Measurements from ENCODE around the gene CASP6.
"Not testable (repeated sequence)": the region's sequence is repeated elsewhere in the genome, so short reads cannot be mapped to it uniquely, and the experiment has no call there.

The CASP6 gene

DNA sequence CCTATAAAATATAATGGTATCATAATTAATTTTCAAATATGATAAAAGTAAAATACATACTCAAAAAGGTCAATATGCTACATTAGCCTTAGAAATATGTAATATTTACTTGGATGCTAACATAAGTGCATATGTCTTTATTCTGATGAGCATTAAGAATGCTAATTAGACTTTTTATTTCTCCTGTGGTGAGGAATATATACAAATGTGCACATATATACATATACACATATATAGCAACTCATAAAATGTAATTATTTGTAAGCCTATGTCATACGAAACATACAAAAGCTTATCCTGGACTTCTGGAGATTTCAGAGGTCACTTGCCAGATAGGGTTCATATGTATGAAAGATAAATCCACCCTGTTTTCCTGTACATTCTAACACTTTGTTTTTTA lies 15.5 kb upstream of the CASP6 start:
- no peak for DNase-seq

DNA sequence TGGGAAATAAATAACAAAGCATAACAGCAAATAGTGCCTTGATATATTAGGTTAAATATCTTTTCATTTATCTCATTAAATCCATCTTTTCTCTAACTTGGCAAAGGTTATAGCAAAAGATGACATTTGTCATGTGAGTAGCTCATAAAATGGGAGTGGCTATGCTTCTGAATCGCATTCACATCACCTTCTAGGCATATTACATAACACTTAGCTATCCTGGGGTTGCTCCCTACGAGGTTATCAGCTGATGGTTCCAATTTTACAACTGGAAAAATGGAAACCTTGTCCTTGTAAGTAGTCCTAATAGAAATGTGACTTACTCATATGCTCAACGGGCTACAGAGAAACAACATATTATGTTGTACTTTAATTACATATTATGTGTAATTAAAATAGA lies 10.3 kb upstream of the CASP6 start:
- DNase-seq = no peak

DNA sequence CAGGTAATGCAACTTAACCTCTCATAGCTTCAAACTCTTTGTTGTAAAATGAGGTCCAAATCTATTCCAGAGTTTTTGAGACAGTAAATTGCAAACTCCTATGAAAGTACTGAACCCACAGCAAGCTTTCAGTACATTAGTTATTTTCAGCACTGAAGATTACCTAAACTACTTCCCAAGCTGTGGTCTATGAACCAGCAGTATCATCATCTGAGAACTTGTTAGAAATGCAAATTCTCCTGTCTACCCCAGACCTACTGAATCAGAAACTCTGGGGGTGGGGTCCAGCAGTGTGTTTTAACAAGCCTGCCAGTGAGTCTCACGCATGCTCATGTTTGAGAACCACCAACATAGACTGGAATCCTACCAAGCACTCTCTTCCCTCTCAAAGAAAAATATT lies 5.7 kb upstream of the CASP6 start:
- DNase-seq = no peak

DNA sequence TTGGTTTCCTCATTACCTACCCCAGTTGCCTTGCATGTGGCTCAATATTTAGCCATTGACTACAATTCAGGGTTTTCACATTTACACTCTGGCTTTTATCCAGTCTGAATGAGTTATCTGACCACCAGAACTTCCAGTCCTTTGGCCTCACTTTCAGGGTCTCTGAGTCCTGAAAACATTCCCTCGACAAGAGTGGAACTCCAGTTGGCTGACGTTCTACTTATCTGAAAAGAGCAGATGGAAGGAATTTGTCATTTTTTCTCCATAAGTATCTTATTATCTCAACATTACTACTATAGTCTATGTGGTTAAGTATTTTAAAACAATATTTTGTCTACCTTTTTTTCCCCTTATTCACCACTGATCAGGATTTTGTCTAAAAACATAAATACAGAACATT lies 5.2 kb upstream of the CASP6 start:
- no peak for DNase-seq

DNA sequence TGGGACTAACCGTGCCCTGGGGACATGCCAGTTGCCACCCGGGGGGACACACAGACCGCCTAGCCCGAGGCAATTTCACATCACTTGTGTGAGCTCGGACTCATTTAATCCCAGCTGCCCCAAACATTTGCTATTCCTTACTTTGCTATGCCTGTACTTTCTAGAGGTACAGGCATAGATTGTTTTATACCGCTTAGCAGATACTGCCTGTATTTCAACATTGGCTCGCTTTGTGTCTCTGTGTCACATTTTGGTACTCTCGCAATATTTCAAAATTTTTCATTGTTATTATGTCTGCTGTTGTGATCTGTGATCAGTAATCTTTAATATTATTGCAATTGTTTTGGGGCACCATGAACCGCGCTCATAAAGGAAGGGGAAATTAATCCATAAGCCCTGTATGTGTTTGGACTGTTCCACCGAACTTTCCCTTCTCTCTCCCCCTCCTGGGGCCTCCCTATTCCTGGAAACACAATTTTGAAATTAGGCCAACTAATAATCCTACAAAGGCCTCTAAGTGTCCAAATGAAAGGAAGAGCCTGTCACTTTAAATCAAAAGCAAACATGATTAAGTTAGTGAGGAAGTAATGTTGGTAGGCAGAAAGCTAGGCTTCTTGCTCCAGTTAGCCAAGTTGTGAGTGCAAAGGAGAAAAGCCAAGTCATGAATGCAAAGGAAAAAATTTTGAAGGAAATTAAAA lies 568 bp upstream of the CASP6 start:
- no peak for DNase-seq

DNA sequence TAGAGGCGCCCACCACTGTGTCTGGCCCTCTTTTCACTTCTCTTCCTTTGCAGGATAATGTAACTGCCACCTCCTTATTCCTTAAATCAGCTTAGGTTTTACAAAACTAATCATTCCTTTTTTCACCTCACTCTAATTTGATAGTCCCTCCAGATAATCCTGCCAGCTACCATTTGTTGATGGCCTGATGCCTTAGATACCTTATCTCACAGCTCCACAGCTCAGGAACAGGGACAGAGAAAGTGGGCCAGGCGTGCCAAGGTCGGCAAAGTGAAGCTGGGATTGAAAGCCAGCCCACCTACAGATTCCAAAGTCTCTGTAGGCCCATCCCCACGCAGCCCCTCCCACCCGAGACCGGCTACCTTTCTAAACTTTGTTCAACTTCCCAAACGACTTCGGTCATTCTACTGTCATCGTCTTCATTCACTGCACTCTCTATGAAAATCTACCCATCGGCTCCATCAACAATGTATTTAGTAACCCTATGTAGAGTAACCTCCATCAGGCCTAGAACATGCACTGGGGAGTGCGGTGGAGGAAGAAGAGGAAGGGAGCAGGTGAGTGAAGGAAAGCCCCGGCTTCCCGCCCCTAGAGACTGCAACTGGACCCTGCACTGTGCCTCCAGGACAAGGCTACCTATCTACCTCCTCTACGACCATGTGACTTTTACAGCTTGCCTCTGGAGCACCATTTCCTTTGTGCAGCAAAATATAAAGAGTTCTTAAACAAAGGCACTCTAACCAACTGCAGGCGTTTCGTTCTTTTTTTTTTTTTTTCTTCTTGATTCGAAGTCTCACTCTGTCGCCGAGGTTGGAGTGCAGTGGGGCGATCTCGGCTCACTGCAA lies 1.5 kb downstream of the CASP6 start:
- no peak for DNase-seq

DNA sequence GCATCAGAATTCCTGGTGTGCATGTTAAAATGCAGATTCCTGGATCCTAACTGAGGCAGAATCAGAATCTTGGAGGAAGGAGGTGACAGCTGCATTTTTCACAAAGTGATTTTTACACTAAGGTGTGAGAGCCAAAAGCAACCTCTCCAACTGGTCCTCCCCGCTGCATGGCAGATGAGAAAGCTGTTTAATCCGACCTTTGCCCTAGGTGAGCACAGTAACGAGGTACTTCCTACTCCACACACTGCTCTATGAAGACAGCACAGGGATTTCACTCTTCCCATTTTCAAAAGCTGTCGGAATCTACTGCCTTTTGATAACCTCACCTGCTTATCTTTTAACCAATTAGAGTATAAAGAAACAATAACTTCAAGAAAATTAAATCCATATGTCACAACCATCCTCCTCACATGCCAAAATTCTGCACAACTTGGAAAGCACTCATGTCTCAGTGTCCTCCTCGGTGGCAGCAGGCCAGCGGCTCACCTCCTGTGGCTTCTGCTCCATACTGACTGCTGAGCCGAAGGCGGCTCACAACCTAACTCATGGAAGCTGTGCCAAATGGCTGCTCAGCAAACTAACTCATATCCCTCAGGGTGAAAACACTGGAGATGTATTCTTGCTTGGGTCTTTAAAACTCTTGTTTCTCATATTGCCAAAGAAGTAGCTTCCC lies 3.6 kb downstream of the CASP6 start:
- DNase-seq = no peak

DNA sequence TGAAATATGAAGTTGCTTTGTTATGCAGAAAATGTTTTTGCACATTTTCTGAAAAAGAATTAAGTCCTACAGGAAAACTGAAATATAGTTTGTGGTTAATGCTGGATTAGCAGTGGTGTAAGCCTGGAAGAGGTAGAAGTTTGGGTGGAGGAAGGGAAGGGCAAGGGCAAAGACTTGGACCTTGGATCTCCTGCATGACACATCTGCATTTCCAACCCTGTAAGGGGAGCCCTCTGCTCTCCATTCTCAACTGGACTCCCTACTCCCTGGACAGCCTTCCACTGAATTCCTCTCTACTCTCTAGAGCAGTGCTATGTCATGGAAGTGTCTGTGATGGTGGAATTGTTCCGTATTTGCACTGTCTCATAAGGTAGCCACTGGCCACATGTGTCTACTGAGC lies 4.6 kb downstream of the CASP6 start:
- DNase-seq = no peak

DNA sequence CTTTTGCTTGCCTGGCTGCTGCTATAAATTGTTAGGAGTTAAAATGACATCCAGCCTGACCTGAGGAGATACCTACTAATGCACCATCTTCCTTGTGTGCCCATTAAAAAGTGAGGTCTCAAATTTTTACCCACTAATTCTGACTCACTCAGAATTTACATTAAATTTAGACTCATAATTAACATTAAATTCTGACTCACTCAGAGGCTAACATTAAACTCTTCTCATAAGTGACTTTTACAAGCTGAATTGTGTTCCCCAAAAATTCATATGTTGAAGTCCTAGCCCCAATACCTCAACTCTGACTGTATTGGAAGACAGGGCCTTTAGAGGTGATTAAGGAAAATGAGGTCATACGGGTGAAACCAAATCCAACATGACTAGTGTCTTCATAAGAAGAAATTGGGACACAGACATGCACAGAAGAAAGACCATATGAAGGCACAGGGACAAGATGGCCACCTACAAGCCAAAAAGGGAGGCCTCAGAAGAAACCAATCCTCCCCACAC lies 11.8 kb downstream of the CASP6 start:
- DNase-seq = no peak

DNA sequence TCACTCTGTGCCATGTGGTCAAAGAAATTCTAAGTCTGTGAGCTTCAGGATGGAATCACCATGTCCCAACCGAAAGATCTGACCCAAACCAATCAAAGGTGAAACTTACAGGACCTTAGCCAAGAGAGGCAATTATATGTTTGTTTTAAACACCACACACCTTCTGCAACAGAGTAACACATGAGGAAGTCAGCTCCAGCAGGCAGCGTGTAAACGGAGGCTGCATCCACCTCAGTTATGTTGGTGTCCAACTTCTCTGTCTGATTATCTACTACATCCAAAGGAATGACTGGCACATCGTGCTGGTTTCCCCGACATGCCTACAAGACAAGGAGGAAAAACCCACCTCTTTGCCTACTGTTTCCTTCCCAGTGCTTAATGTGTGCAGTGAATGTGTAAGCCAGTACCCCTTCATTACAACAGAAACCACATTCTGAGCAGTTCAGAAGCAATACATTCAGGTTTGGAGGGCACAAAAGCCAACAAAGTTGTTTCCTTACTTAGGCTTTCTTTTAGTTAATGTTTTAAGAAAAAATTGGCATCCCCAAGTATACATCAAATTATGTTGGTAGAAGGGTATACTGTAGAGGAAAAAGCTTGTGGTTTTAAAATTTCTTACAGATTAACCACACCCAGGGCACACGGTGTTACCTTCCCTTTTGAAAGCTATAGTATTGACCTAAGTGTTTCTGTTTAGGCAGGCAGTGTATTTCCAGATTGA lies 12.4 kb downstream of the CASP6 start:
- DNase-seq = no peak

DNA sequence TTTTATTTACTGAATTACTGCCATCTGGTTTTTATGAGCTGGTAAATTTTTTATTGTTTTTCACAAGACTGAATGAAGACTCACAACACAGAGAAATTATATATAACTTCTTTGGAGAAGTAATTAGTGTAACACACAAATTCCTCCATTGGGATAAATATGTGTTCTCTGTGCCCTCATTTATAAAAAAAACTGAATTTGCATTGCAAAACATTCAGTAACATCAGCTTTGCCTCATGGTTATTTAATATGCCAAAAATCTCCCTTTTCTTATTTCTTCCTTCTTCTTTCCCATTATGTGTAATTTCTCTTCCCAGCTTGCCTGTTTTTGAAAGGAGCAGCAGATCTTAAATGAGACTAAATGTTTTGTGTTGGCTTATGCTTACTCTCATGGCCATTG lies 18.5 kb downstream of the CASP6 start:
- DNase-seq = no peak

DNA sequence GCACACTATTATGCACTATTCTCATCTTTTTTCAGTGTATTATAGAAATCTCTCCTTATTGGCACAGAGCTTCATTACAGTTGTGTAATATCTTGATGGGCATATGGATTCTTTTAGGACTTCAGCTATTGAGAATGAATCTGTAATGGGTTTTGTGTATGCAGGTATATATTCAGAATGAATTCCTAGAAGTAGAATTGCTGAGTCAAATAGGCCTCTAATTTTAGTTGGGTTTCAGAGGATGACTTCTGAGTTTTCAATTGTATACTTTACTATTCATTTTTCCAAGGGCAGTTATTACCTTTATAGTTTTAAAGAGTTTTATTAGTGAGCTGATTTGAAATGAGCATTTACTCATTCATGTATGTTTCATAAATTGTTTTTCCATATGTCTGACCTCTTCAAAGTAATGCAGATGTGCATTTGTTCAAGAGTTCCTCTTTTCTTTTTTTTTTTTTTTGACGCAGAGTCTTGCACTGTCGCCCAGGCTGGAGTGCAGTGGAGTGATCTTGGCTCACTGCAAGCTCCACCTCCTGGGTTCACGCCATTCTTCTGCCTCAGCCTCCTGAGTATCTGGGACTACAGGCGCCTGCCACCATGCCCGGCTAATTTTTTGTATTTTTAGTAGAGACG lies 19.5 kb downstream of the CASP6 start:
- DNase-seq = no peak

DNA sequence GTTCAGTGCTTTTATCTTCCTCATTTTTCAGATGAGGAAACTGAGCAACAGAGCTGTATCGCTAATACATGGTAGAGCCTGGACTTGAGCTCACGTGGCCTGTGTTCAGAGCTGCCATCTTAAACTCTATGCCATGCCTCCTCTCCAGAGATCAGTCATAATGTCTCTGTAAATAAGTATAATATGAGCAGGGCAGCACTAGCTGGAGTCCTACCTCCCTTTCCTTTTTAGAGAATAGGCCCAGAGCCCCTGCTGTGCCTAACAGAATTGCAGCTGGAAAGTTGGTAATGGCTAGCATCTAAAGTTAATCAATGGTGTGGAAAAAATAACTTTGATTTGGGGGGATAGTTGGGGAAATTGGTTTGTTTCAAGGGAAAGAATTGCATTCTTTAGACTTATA lies 20.4 kb downstream of the CASP6 start:
- no peak for DNase-seq

DNA sequence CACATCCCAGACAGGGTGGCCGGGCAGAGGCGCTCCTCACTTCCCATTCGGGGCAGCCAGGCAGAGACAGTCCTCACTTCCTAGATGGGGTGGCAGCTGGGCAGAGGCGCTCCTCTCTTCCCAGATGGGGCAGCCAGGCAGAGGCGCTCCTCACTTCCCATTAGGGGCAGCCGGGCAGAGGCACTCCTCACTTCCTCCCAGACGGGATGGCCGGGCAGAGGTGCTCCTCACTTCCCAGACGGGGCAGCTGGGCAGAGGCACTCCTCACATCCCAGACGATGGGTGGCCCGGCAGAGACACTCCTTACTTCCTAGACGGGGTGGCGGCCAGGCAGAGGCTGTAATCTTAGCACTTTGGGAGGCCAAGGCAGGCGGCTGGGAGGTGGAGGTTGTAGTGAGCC lies 24.3 kb downstream of the CASP6 start:
- DNase-seq = not testable (repeated sequence)

DNA sequence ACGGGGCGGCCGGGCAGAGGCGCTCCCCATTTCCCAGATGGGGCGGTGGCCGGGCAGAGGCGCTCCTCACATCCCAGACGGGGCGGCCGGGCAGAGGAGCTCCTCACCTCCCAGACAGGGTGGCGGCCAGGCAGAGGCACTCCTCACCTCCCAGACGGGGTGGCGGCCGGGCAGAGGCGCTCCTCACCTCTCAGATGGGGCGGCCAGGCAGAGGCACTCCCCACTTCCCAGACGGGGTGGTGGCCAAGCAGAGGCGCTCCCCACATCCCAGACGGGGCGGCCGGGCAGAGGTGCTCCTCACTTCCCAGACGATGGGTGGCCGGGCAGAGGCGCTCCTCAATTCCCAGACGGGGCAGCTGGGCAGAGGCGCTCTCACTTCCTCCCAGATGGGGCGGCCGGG lies 24.8 kb downstream of the CASP6 start:
- DNase-seq = not testable (repeated sequence)

DNA sequence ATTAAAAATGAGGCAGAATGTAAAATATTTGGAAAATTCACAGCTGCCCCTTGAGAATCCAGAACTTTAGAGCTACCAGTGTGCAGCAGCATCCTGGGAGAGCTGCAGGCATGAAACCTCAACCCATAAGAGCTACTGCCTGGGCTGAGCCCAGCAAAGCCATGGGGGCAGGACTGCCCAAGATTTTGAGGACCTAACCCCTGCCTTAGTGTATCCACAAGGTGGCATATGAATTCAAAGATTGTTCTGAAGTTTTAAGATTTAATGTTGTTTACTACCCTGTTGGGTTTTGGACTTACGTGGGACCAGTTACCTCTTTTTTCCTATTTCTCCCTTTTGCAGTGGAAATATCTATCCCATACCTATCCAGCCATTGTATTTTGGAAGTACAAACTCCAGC lies 26.4 kb downstream of the CASP6 start:
- no peak for DNase-seq

DNA sequence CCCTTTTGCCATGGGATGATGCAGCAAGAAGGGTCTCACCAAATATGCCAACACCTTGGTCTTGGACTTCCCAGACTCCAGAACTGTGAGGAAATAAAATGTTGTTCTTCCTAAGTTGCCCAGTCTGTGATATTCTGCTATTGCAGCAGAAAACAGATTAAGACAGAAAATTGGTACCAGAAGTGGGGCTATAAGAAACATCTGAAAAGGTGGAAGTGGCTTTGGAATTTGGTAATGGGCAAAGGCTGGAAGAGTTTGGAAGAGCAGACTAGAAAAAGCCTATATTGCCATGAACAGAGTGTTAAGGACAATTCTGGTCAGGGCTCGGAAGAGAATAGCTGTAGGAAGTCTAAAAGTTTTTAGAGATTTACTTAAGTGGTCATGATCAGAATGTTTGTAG lies 27.4 kb downstream of the CASP6 start:
- no peak for DNase-seq

DNA sequence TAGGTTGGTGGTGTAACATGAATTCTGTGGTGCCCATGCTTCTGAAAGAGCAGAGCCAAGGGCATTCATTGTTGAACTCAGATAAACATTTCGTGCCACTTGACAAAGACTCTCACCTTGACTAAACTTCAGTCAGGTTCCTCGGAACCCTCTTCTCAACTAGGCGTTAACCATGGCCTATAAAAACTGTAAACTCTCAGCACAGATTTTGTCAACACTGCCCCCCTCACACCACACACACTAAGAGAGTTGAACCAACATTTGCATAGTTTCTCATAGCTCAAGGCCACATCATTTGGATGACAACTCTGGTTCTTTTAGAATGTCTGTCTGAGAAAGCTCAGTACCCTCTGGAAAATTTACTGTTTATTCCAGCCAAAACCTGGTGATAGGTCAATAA lies 28.1 kb downstream of the CASP6 start:
- no peak for DNase-seq

DNA sequence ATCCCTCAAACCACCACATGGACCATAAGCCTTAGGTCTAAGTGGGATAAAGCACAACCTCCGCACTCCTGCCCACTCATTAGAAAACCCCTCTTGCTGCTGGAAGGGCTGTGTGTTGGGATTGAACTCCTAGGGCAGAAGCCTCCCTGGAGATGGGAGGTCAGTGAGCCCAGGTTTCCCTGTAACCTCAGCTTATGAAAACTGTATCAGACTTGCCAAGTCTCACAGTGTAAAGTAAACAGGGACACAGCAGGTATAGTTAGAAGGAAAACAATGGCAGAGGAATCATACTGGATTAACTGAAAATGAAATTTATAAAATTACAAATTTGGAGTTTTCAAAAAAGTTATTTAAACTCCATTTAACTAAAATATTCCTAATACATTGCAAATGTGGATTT lies 29.9 kb downstream of the CASP6 start:
- no peak for DNase-seq

DNA sequence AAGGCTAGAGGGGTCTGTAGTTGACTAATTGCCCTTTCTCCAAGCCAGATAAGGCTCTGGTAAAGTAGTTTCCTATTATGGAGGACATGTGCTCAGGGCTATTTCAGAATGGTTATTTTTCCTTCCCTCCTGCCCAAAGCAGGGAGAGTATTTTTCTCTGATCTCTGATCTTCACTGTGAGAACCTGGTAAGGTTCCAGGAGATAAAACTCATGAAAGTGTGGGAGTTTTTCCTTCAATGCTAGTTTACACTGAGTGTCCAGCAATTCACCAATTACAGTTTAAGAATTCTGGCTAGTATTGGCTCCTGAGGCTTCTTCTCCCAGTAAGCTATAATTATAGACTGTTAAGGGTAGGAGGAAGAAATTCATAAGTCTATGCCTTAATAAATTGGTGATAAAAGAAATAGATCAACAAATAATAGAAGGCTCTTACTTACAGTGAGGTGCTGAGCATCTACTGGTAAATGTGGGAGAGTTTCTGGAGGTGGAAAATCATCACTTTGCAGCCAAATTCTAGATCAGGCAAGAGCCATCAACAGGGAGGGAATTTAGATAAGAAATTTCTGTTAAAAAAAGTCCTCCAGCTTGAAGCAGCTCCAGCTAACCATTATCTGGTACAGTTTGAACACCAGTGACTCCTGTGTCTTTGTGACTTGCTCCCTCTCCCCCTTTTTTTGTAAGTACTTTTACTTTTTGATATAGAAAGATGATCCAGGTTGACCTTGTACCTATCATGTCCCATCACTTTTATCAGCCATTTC lies 30.9 kb downstream of the CASP6 start:
- no peak for DNase-seq

DNA sequence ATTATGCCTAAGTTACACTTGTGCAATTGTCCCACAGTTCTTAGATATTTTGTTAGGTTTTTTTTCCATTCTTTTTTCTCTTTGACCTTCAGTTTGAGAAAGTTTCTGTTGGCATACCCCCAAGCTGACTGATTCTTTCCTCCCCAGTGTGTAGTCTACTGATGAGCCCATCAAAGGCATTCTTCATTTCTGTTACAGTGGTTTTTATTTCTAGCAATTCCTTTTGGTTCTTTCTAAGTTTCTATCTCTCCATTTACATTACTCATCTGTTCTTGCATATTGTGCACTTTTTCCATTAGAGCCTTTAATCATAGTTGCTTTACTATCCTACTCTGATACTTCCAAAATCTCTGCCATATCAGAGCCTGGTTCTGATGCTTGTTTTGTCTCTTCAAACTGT lies 31.9 kb downstream of the CASP6 start:
- no peak for DNase-seq
